ENCODE measurements around the gene MIPEP. TPM values are rescaled to one million over a fixed set of nuclear protein-coding genes. Genes with fewer than 3 reads are reported as not detected.

The MIPEP gene
- total and polyA plus RNA-seq, 10 of the 15 experiments (the other 5 are each of a cell fraction or from before 2014, with no cell fraction given), result 15.6 to 56.2 (median 29.8) TPM

DNA sequence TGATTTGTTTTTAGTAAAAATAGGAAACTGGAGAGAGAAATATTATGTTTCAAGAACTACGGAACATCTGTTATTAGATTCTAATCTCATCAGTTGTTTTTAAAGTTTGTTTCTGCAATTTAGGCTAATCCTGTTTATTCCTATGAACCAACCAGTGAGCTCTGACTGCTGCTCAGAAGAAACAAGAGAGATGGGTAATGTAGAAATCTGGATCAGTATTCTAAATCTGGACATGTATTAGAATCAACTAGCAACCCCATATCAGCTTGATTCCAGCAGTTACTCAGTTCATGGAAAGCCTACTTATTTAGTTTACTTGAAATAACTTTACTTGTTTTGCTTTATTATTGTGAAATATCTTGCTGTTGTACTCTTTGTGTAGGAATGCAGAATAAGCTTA lies 203.8 kb downstream of the MIPEP start (continued):
- TF ChIP-seq, protein P1, sequence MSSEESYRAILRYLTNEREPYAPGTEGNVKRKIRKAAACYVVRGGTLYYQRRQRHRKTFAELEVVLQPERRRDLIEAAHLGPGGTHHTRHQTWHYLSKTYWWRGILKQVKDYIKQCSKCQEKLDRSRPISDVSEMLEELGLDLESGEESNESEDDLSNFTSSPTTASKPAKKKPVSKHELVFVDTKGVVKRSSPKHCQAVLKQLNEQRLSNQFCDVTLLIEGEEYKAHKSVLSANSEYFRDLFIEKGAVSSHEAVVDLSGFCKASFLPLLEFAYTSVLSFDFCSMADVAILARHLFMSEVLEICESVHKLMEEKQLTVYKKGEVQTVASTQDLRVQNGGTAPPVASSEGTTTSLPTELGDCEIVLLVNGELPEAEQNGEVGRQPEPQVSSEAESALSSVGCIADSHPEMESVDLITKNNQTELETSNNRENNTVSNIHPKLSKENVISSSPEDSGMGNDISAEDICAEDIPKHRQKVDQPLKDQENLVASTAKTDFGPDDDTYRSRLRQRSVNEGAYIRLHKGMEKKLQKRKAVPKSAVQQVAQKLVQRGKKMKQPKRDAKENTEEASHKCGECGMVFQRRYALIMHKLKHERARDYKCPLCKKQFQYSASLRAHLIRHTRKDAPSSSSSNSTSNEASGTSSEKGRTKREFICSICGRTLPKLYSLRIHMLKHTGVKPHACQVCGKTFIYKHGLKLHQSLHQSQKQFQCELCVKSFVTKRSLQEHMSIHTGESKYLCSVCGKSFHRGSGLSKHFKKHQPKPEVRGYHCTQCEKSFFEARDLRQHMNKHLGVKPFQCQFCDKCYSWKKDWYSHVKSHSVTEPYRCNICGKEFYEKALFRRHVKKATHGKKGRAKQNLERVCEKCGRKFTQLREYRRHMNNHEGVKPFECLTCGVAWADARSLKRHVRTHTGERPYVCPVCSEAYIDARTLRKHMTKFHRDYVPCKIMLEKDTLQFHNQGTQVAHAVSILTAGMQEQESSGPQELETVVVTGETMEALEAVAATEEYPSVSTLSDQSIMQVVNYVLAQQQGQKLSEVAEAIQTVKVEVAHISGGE (CRISPR knock-in tag; IDR thresholded peaks at IDR 0.05), result no peak
- no peak for TF ChIP-seq SRF (IDR thresholded peaks at IDR 0.05; ENCODE audit: low read depth in 2 of 2, low read length in 2 of 2)
- TF ChIP-seq KLF5 (IDR thresholded peaks at IDR 0.05; ENCODE audit: partially characterized antibody), result no peak
- no peak for TF ChIP-seq SP1 (IDR thresholded peaks at IDR 0.05; ENCODE audit: low read depth, low read length)

DNA sequence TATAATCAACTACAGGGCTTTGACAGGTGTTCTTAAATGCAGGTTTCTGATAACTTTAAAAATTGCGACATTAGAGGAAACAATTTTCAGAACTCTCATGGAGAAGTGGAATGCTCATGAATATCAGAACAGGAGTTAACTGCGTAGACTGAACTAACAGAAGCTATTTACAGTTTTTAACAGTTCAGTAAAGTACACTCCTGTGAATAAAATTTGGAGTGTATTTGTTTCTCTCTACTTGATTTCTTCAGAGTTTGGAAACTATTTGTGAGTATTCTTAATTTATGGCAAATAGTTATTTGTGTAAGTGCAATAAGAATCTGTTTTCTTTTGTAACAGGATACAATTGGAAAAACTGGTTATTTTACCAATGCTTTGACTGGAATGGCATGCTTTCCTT lies 204.6 kb downstream of the MIPEP start:
- no peak overlapping the region for H3K27ac ChIP-seq (ENCODE audit: control insufficient read depth, insufficient read depth)
- H3K79me2 ChIP-seq (ENCODE audit: control insufficient read depth, insufficient read depth, low read length), result no peaks in the 10 kb centered on the region
- H3K4me1 ChIP-seq (ENCODE audit: control insufficient read depth, insufficient read depth, low read length), result no peaks in the 10 kb centered on the region
- no peak overlapping the region for H3K4me3 ChIP-seq
- H3K9me3 ChIP-seq (replicated peaks; ENCODE audit: control insufficient read depth, insufficient read depth, low read length), result no peaks in the 10 kb centered on the region; the same call in 2 of the 3 replicates
- ATAC-seq (no peak), DNase-seq (ENCODE audit: low read depth, low spot score) (no peak), FAIRE-seq (no peak)
- 54% methylated on average over 2 of the region's 2 CpGs for WGBS (ENCODE audit: insufficient coverage, insufficient replicate concordance, low lambda C conversion rate, missing lambda C conversion rate)
- in situ Hi-C loops (cut with MboI) (no loop called here), intact Hi-C loops (cut with micrococcal nuclease; ENCODE audit: unreplicated experiment) (no loop called here)
- RAD21 ChIA-PET (ENCODE audit: unreplicated experiment), result no interaction called here
- TF ChIP-seq ZNF207 (IDR thresholded peaks at IDR 0.05; ENCODE audit: borderline replicate concordance), result no peak
- no peak for TF ChIP-seq NRF1 (conservative IDR thresholded peaks at IDR 0.05; ENCODE audit: low read depth, low read length)
- TF ChIP-seq RFX5 (IDR thresholded peaks at IDR 0.05; ENCODE audit: low read depth, low read length), result no peak
- TF ChIP-seq SMARCA5 (IDR thresholded peaks at IDR 0.05), result no peak
- TF ChIP-seq NR2C2 (IDR thresholded peaks at IDR 0.05; ENCODE audit: borderline replicate concordance, control insufficient read depth, insufficient read length, low read depth), result no peak
- TF ChIP-seq ZNF217 (IDR thresholded peaks at IDR 0.05), result no peak
- H3K27me3 ChIP-seq (replicated peaks in 1 of 2; ENCODE audit: control insufficient read depth in 2 of 2, insufficient read depth in 2 of 2, low read length in 1 of 2), result no peaks in the 10 kb centered on the region
- no peaks in the 10 kb centered on the region for H3K36me3 ChIP-seq (ENCODE audit: control insufficient read depth in 2 of 2, insufficient read depth in 2 of 2, low read length in 1 of 2)
- SMC1A ChIA-PET (ENCODE audit: uncharacterized antibody, unreplicated experiment), result interaction anchor here (1.0 to 1.7 kb wide), 2 partner anchors 11 to 14 kb away, joined by 4 read pairs; no protein-coding TSS in a partner anchor
- no peak overlapping the region for H3K4me2 ChIP-seq (ENCODE audit: control insufficient read depth, insufficient read depth)
- no peak overlapping the region for H2AFZ ChIP-seq (ENCODE audit: control insufficient read depth, low read depth, low read length)
- no peaks in the 10 kb centered on the region for H4K20me1 ChIP-seq (ENCODE audit: control insufficient read depth, insufficient read depth)
- POLR2A ChIA-PET, result no interaction called here
- CTCF ChIA-PET, result no interaction called here
- no TSS peak for BruUV-seq (replicated peaks)
- H3K9ac ChIP-seq (ENCODE audit: control insufficient read depth, insufficient read depth, low read length), result no peak overlapping the region

Measured in GM12878 (cell line).